Skeletal muscle tissue (tissue), 4 donors: Measurements from ENCODE around the gene SCD. TPM values are rescaled to one million over a fixed set of nuclear protein-coding genes. Genes with fewer than 3 reads are reported as not detected.

Experiments used
- H3K27ac ChIP-seq: one replicate; pipeline ENCODE4 v1.7.0; 2013; ENCODE audit warnings: mild to moderate bottlenecking, low read depth, low read length, inconsistent platforms
- H3K27me3 ChIP-seq, 3 donors: one replicate each; pipeline ENCODE4 v1.7.0; 2013; ENCODE audit warnings: low read length in 3 of 3; ENCODE audit not compliant: control insufficient read depth in 3 of 3, insufficient read depth in 3 of 3
- H3K36me3 ChIP-seq, 3 donors: one replicate each; pipeline ENCODE4 v1.7.0; 2013; ENCODE audit warnings: low read length in 3 of 3; ENCODE audit not compliant: control insufficient read depth in 3 of 3, insufficient read depth in 3 of 3
- H3K4me1 ChIP-seq, 3 donors: one replicate each; pipeline ENCODE4 v1.7.0; 2013; ENCODE audit warnings: low read length in 3 of 3, mild to moderate bottlenecking in 3 of 3; ENCODE audit not compliant: control insufficient read depth in 3 of 3, insufficient read depth in 3 of 3
- H3K4me3 ChIP-seq, 3 donors: one replicate each; pipeline ENCODE4 v1.7.0; 2013; ENCODE audit warnings: low read length in 3 of 3
- H3K9ac ChIP-seq, 3 donors: one replicate each; pipeline ENCODE4 v1.7.0; 2013; ENCODE audit warnings: low read length in 3 of 3, mild to moderate bottlenecking in 3 of 3, moderate library complexity in 2 of 3, low read depth in 1 of 3
- H3K9me3 ChIP-seq, 3 donors: one replicate each; pipeline ENCODE4 v1.7.0; 2013; ENCODE audit warnings: low read length in 3 of 3; ENCODE audit not compliant: control insufficient read depth in 3 of 3
- total RNA-seq: library from RNA; depleted of rRNA; stranded (reverse); fragments of >200 nt; gene quantifications from one replicate; pipeline ENCODE4 v1.2.3, GENCODE V29; 2014
- donor health status: Osteomylitis.

SCD gene
- total RNA-seq, 1 donor from 2014 or later = 115 TPM

- H3K4me3 ChIP-seq = no peak overlapping the region
- H3K36me3 ChIP-seq = no peaks in the 10 kb centered on the region
- no peak overlapping the region for H3K9ac ChIP-seq
- H3K27ac ChIP-seq = no peak overlapping the region
- H3K4me1 ChIP-seq = no peaks in the 10 kb centered on the region
- H3K9me3 ChIP-seq = no peaks in the 10 kb centered on the region
- peaks cover 4 to 15% (median 12%) of the 10 kb centered on the region in 3 donors for H3K27me3 ChIP-seq
Observed at GRCh38 chr10:100319707-100320402, 27.2 kb upstream of the SCD start.

- no peaks in the 10 kb centered on the region for H3K9me3 ChIP-seq
- peaks cover 7 to 11% (median 10%) of the 10 kb centered on the region in 3 donors for H3K27me3 ChIP-seq
- H3K27ac ChIP-seq = no peak overlapping the region
- no peaks in the 10 kb centered on the region for H3K36me3 ChIP-seq
- H3K4me3 ChIP-seq = no peak overlapping the region
- H3K9ac ChIP-seq = no peak overlapping the region
- peaks cover 10 to 15% (median 12%) of the 10 kb centered on the region in 3 donors for H3K4me1 ChIP-seq
Observed at GRCh38 chr10:100325158-100325557, 21.9 kb upstream of the SCD start.

- H3K9ac ChIP-seq = peak overlapping the region in 1 of 3 donors; percentile 44
- H3K9me3 ChIP-seq = no peaks in the 10 kb centered on the region
- H3K36me3 ChIP-seq = no peaks in the 10 kb centered on the region
- H3K27me3 ChIP-seq = peaks cover 16 to 25% (median 17%) of the 10 kb centered on the region in 3 donors
- H3K27ac ChIP-seq = peak overlapping the region; percentile 21
- peaks cover 10 to 15% (median 12%) of the 10 kb centered on the region in 3 donors for H3K4me1 ChIP-seq
- no peak overlapping the region for H3K4me3 ChIP-seq
Observed at GRCh38 chr10:100327007-100327717, 19.9 kb upstream of the SCD start.

DNA sequence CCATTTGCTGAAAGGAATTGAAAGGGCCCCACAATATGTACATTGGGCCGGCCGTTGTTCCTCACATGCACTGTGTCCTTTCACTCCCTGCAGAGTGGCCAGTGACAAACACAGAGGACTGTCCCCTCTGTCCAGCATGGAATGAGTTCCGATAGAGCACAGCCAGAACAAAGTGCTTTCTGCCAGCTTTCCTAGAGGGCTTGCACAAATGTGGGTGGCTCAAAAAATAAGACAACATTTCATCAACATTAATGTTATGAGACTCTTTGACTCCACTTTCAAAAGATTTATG is 19.4 kb upstream of the SCD start:
- Histone ChIP-seq H3K27ac (peak overlapping the region; percentile 21), H3K36me3 (no peaks in the 10 kb centered on the region), H3K4me1 (peaks cover 10 to 15% (median 12%) of the 10 kb centered on the region in 3 donors), H3K9me3 (no peaks in the 10 kb centered on the region), H3K9ac (no peak overlapping the region), H3K27me3 (peaks cover 16 to 25% (median 17%) of the 10 kb centered on the region in 3 donors), H3K4me3 (no peak overlapping the region)

- peaks cover 10 to 15% (median 12%) of the 10 kb centered on the region in 3 donors for H3K4me1 ChIP-seq
- no peaks in the 10 kb centered on the region for H3K36me3 ChIP-seq
- no peak overlapping the region for H3K27ac ChIP-seq
- H3K9me3 ChIP-seq = no peaks in the 10 kb centered on the region
- H3K9ac ChIP-seq = no peak overlapping the region
- H3K4me3 ChIP-seq = no peak overlapping the region
- H3K27me3 ChIP-seq = peaks cover 16 to 25% (median 20%) of the 10 kb centered on the region in 3 donors
Observed at GRCh38 chr10:100328198-100328597, 18.8 kb upstream of the SCD start.

- Histone ChIP-seq H3K9ac (no peak within 1 kb of the TSS), H3K4me3 (no peak within 1 kb of the TSS), H3K9me3 (no peaks in the 10 kb centered on the region), H3K27me3 (peaks cover 16 to 28% (median 20%) of the 10 kb centered on the region in 3 donors), H3K27ac (no peak within 1 kb of the TSS), H3K36me3 (no peaks in the 10 kb centered on the region), H3K4me1 (peaks cover 10 to 15% (median 12%) of the 10 kb centered on the region in 3 donors)
Observed at GRCh38 chr10:100330079-100330478, 17.0 kb upstream of the SCD start, which contains the start of gene PKD2L1. TSS of gene PKD2L1 (minus strand) at chr10:100330228. CDS start at chr10:100330103, 125 bp downstream.

GRCh38 chr10:100333106-100333505 is 13.9 kb upstream of the SCD start:
- H3K4me1 ChIP-seq = no peaks in the 10 kb centered on the region
- no peak overlapping the region for H3K27ac ChIP-seq
- no peaks in the 10 kb centered on the region for H3K9me3 ChIP-seq
- H3K4me3 ChIP-seq = no peak overlapping the region
- H3K27me3 ChIP-seq = peaks cover 16 to 28% (median 20%) of the 10 kb centered on the region in 3 donors
- H3K9ac ChIP-seq = no peak overlapping the region
- H3K36me3 ChIP-seq = no peaks in the 10 kb centered on the region

GRCh38 chr10:100333661-100334440 is 13.2 kb upstream of the SCD start:
- H3K4me1 ChIP-seq = peaks cover 0 to under 1% (median 0%) of the 10 kb centered on the region in 3 donors
- H3K36me3 ChIP-seq = no peaks in the 10 kb centered on the region
- H3K27me3 ChIP-seq = peaks cover 16 to 28% (median 20%) of the 10 kb centered on the region in 3 donors
- no peak overlapping the region for H3K9ac ChIP-seq
- no peak overlapping the region for H3K27ac ChIP-seq
- H3K4me3 ChIP-seq = no peak overlapping the region
- no peaks in the 10 kb centered on the region for H3K9me3 ChIP-seq

GRCh38 chr10:100334762-100335161 is 12.3 kb upstream of the SCD start:
- H3K4me1 ChIP-seq = peaks cover 0 to 5% (median 0%) of the 10 kb centered on the region in 3 donors
- no peak overlapping the region for H3K4me3 ChIP-seq
- no peak overlapping the region for H3K9ac ChIP-seq
- no peaks in the 10 kb centered on the region for H3K36me3 ChIP-seq
- H3K27ac ChIP-seq = no peak overlapping the region
- peaks cover 11 to 20% (median 14%) of the 10 kb centered on the region in 3 donors for H3K27me3 ChIP-seq
- no peaks in the 10 kb centered on the region for H3K9me3 ChIP-seq
